GM23248 (cell line): ENCODE results near the gene TRIM21. TPM values are rescaled to one million over a fixed set of nuclear protein-coding genes. Genes with fewer than 3 reads are reported as not detected.
"Not testable (repeated sequence)": the region's sequence is repeated elsewhere in the genome, so short reads cannot be mapped to it uniquely, and the experiment has no call there.

Source experiments
- DNase-seq: peaks from one replicate; pipeline ENCODE4 v3.0.0-alpha.2; 2015
- H2AFZ ChIP-seq: fragments of 200-600 bp; sonication (generic); 2 replicates; pipeline ENCODE4 v1.6.1; 2016; ENCODE audit warnings: antibody characterized with exemption
- H3F3A ChIP-seq: fragments of 200-600 bp; sonication (generic); 2 replicates; pipeline ENCODE4 v1.6.1; 2016; ENCODE audit warnings: mild to moderate bottlenecking, antibody characterized with exemption, mixed run types; ENCODE audit not compliant: insufficient read depth
- H3K27ac ChIP-seq: fragments of 200-600 bp; sonication (generic); 2 replicates; pipeline ENCODE4 v1.5.1; 2016; ENCODE audit warnings: mild to moderate bottlenecking
- H3K27me3 ChIP-seq: fragments of 200-600 bp; sonication (generic); replicated peaks from 2 replicates; pipeline ENCODE4 v1.6.1; 2016; ENCODE audit warnings: mild to moderate bottlenecking; ENCODE audit not compliant: insufficient read depth
- H3K36me3 ChIP-seq: fragments of 200-600 bp; sonication (generic); 2 replicates; pipeline ENCODE4 v1.6.1; 2016; ENCODE audit warnings: low read depth, mild to moderate bottlenecking
- H3K4me1 ChIP-seq: fragments of 200-600 bp; sonication (generic); 2 replicates; pipeline ENCODE4 v1.6.1; 2016; ENCODE audit warnings: mild to moderate bottlenecking; ENCODE audit not compliant: insufficient read depth
- H3K4me2 ChIP-seq: fragments of 200-600 bp; sonication (generic); one replicate; pipeline ENCODE4 v1.6.1; 2016; ENCODE audit warnings: mild to moderate bottlenecking; ENCODE audit not compliant: unreplicated experiment
- H3K4me3 ChIP-seq: fragments of 200-600 bp; sonication (generic); 2 replicates; pipeline ENCODE4 v1.5.1; 2016; ENCODE audit warnings: mild to moderate bottlenecking
- H3K79me2 ChIP-seq: fragments of 200-600 bp; sonication (generic); 2 replicates; pipeline ENCODE4 v1.6.1; 2016; ENCODE audit warnings: mild to moderate bottlenecking; ENCODE audit not compliant: insufficient read depth
- H3K9ac ChIP-seq: fragments of 200-600 bp; sonication (generic); 2 replicates; pipeline ENCODE4 v1.6.1; 2016; ENCODE audit warnings: mild to moderate bottlenecking
- H3K9me2 ChIP-seq: fragments of 200-600 bp; sonication (generic); 2 replicates; pipeline ENCODE4 v1.6.1; 2016; ENCODE audit warnings: mixed run types, mild to moderate bottlenecking, moderate library complexity; ENCODE audit not compliant: insufficient read depth
- H3K9me3 ChIP-seq: fragments of 200-600 bp; sonication (generic); one replicate; pipeline ENCODE4 v1.6.1; 2017; ENCODE audit warnings: low read depth
- H4K20me1 ChIP-seq: fragments of 200-600 bp; sonication (generic); 2 replicates; pipeline ENCODE4 v1.6.0; 2016; ENCODE audit not compliant: insufficient read depth
- EZH2 ChIP-seq: fragments of 200-600 bp; sonication (generic); IDR thresholded peaks from 2 replicates; pipeline ENCODE4 v1.6.1; 2018; ENCODE audit warnings: antibody characterized with exemption, mild to moderate bottlenecking; ENCODE audit not compliant: insufficient read depth, poor library complexity, severe bottlenecking
- EZH2phosphoT487 ChIP-seq: fragments of 200-600 bp; sonication (generic); IDR thresholded peaks from 2 replicates; pipeline ENCODE4 v1.6.1; 2018; ENCODE audit warnings: antibody characterized with exemption, moderate library complexity, mild to moderate bottlenecking, low read depth; ENCODE audit not compliant: insufficient read depth
- WGBS, 2 experiments: methylation state at CpG; one replicate each; pipeline ENCODE4 v1.1.6; 2015 to 2017; ENCODE audit warnings: low lambda C conversion rate in 2 of 2, low coverage in 1 of 2; ENCODE audit errors: missing lambda C conversion rate in 2 of 2; 5-methylcytosine and 5-hydroxymethylcytosine counted together
- in situ Hi-C: fragments of 300-500 bp; cut with MboI; formaldehyde crosslinking; loops from 2 replicates; pipeline ENCODE4 v1.15.0; 2020
- polyA plus RNA-seq: library from polyadenylated mRNA; unstranded; fragments of >200 nt; fragmentation: Nextera tagmentation; extraction: Ambion mirVana; gene quantifications from 2 replicates; pipeline ENCODE4 v1.2.1, GENCODE V29; 2016
- total RNA-seq: library from RNA; depleted of rRNA; stranded (reverse); fragments of >200 nt; shearing (Covaris generic); gene quantifications from 2 replicates; pipeline ENCODE4 v1.2.3, GENCODE V29; 2014; rRNA removed

Gene TRIM21
- total and polyA plus RNA-seq, 2 experiments from 2014 or later = 9.5 to 12.9 TPM

DNA sequence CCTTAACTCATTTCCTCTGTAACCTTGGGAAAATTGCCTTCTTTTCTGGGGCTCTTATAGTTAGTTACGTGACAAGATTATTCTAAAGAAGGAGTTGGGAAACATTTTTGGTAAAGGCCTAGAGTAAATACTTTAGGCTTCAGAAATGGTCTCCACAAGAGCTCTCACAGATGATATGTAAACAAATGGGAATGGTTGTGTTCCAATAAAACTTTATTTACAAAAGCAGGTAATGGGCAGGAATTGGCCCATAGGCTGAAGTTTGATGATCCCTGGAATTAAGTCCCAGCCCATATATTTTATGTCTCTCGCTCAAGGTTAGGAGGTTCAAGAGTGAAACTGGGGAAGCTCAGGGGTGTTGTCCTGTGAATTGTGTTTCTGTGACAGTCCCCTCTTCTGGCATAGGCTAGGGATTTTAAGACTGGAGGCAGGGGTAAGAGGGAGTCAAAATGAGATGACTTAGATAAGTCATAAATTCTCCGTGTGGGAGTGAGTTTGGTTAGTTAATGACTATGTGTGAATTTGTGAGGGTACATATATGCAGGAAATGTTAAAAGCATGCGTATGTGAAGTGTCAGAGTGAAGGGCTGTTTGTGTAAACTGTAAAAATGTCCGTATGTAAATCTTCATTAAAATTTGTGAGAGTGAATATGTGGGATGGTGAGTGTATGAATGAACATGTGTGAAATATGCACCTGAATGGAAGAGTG, 17.9 kb downstream of the TRIM21 start:
- Histone ChIP-seq H3K9me2 (no peaks in the 10 kb centered on the region), H3F3A (no peaks in the 10 kb centered on the region), H3K9me3 (no peaks in the 10 kb centered on the region), H2AFZ (no peak overlapping the region), H3K27me3 (0 out of 2 replicates have a peak, but pooled peaks cover 3% of the 10 kb centered on the region), H3K9ac (no peak overlapping the region), H4K20me1 (no peaks in the 10 kb centered on the region), H3K4me1 (no peaks in the 10 kb centered on the region), H3K27ac (no peak overlapping the region), H3K4me2 (no peak overlapping the region), H3K4me3 (no peak overlapping the region), H3K79me2 (no peaks in the 10 kb centered on the region), H3K36me3 (no peaks in the 10 kb centered on the region)
- no peak for DNase-seq
- in situ Hi-C loops = no loop called here
- TF ChIP-seq EZH2phosphoT487 = no peak
- TF ChIP-seq EZH2 = no peak
- WGBS, 2 experiments = 40 to 49% methylated on average over 5 of the region's 5 CpGs

DNA sequence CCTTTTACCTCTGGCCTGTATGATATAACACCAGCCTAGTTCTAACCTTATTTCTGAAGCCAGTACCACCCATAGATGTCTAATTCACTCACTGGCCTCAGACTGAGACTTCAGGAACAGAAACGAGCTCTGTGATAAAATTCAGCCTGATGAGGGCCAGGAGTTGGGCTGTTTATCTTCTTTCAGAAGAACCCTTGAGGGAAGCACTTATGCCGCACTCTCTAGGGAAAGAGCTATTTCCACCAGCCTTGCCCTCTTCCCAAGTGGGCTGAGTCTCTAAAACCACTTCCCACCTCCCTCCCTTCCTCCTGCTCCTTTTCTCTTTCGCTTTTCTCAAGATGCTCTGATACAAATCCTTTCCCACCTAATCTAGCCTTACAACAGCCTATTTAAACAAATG, 23.3 kb downstream of the TRIM21 start:
- Histone ChIP-seq H3K4me1 (no peaks in the 10 kb centered on the region), H3K9me2 (no peaks in the 10 kb centered on the region), H3K4me2 (no peak overlapping the region), H3K4me3 (no peak overlapping the region), H4K20me1 (no peaks in the 10 kb centered on the region), H3F3A (no peaks in the 10 kb centered on the region), H3K9me3 (no peaks in the 10 kb centered on the region), H3K27me3 (no peaks in the 10 kb centered on the region), H3K27ac (no peak overlapping the region), H2AFZ (no peak overlapping the region), H3K9ac (no peak overlapping the region), H3K79me2 (no peaks in the 10 kb centered on the region), H3K36me3 (no peaks in the 10 kb centered on the region)
- in situ Hi-C loops = no loop called here
- TF ChIP-seq EZH2 = no peak
- no peak for TF ChIP-seq EZH2phosphoT487
- WGBS, 2 experiments = 17 to 22% methylated on average over 3 of the region's 3 CpGs
- no peak for DNase-seq

DNA sequence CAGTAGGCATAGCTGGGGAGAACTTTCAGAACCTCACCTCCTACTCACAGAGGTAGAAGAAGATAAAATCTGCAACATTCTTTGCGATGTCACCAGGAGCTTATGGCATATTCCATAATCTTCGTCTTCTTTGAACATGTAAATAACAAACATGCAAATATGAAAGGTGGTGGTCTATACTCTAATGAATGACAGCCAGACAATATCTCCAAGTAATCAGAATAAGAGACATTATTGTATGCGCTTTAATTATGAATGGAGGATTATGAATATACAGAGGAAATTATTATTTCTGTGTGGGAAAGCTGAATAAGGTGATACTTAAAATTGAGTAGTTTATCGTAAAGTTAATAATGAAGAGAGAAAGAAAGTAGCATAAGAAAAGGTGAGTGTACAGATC, 25.2 kb downstream of the TRIM21 start, which contains the start of gene OR52B4:
TSS of gene OR52B4 (minus strand) at position 101 of the 400 bp plus-strand sequence. CDS start at position 10, 91 bp downstream.
- H3K9ac ChIP-seq = no peak within 1 kb of the TSS
- H3K27me3 ChIP-seq = no peaks in the 10 kb centered on the region
- H3K4me2 ChIP-seq = no peak within 1 kb of the TSS
- H3K4me1 ChIP-seq = no peaks in the 10 kb centered on the region
- H3K9me2 ChIP-seq = no peaks in the 10 kb centered on the region
- H3F3A ChIP-seq = no peaks in the 10 kb centered on the region
- TF ChIP-seq EZH2phosphoT487 (no peak), EZH2 (no peak)
- no peak within 1 kb of the TSS for H3K4me3 ChIP-seq
- H2AFZ ChIP-seq = no peak within 1 kb of the TSS
- H3K9me3 ChIP-seq = no peaks in the 10 kb centered on the region
- no peaks in the 10 kb centered on the region for H3K36me3 ChIP-seq
- H3K79me2 ChIP-seq = no peaks in the 10 kb centered on the region
- no peak for DNase-seq
- no peaks in the 10 kb centered on the region for H4K20me1 ChIP-seq
- 36 to 38% methylated on average over 4 of the region's 4 CpGs for WGBS, 2 experiments
- in situ Hi-C loops = no loop called here
- H3K27ac ChIP-seq = no peak within 1 kb of the TSS

DNA sequence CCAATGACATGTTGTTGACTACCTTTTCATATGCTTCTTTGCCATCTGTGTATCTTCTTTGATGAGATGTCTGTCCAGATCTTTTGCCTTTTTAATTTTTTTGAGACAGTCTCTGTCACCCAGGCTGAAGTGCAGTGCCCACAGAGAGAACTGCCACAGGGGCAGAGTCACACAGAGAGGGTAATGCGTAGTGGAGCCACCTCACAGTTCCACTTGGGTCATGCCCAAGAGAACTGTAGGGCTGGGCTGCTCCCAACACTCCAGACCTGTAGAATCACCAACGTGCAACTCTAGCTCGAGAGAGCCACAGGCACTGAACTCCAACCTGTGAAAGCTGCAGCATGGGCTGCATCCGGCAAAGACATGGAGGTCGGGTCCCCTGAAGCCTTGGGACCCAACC, 45.4 kb downstream of the TRIM21 start:
- H2AFZ ChIP-seq, H3K9me2 ChIP-seq, H3K9ac ChIP-seq, H3K9me3 ChIP-seq, H4K20me1 ChIP-seq, H3K79me2 ChIP-seq, H3K4me1 ChIP-seq, H3K4me2 ChIP-seq, H3K27ac ChIP-seq, DNase-seq, H3F3A ChIP-seq, in situ Hi-C loops, H3K4me3 ChIP-seq, H3K27me3 ChIP-seq, H3K36me3 ChIP-seq: not testable (repeated sequence)
- 22 to 25% methylated on average over 1 to 2 of the region's 5 CpGs for WGBS, 2 experiments

DNA sequence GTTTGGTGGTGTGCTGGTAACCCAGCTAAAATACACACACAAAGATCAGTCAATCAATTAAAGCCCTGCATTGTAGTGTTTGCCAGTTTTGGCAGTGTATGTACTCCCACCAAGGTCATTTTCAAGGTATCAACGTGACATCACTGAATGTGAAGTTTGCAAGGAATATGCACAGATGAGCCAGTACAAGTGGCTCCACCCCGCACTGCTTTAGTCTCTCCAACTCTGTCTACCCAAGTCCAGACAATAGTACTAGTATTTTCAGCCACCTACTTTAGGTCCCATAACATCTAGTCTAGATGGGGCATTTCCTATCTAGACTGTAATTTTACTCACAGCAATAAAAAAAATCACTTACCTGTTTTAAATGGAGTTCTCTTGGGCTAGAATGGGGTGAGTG, 48.1 kb downstream of the TRIM21 start:
- 10 to 19% methylated on average over 2 of the region's 2 CpGs for WGBS, 2 experiments
- in situ Hi-C loops = not testable (repeated sequence)

More for the DNA sequence above, 48.1 kb downstream of the TRIM21 start:
- not testable (repeated sequence) for H3K9me2 ChIP-seq, H3K79me2 ChIP-seq, DNase-seq, H3K4me1 ChIP-seq, H3K4me2 ChIP-seq, H3F3A ChIP-seq, H3K4me3 ChIP-seq, H3K9ac ChIP-seq, H3K9me3 ChIP-seq, H2AFZ ChIP-seq, H3K27me3 ChIP-seq, H3K27ac ChIP-seq, H3K36me3 ChIP-seq, H4K20me1 ChIP-seq

Other genes starting within 250 kb of the TRIM21 start
- not detected in 2 replicates for gene OR52B4, start 25.3 kb downstream of the TRIM21 start, total RNA-seq
- not detected in 2 replicates for gene OR52B4, start 25.3 kb downstream of the TRIM21 start, polyA plus RNA-seq
- gene OR52K2, start 55.6 kb upstream of the TRIM21 start, total RNA-seq = not detected in 2 replicates
- gene OR52K2, start 55.6 kb upstream of the TRIM21 start, polyA plus RNA-seq = not detected in 2 replicates
- gene OR52K1, start 88.9 kb upstream of the TRIM21 start, total RNA-seq = not detected in 2 replicates
- gene OR52K1, start 88.9 kb upstream of the TRIM21 start, polyA plus RNA-seq = not detected in 2 replicates
- gene OR52M1, start 151.5 kb upstream of the TRIM21 start, total RNA-seq = not detected in 2 replicates
- gene OR52M1, start 151.5 kb upstream of the TRIM21 start, polyA plus RNA-seq = not detected in 2 replicates
- gene OR52I2, start 188.0 kb upstream of the TRIM21 start, total RNA-seq = not detected in 2 replicates
- not detected in 2 replicates for gene OR52I2, start 188.0 kb upstream of the TRIM21 start, polyA plus RNA-seq
- gene OR52I1, start 200.3 kb upstream of the TRIM21 start, total RNA-seq = not detected in 2 replicates
- gene OR52I1, start 200.3 kb upstream of the TRIM21 start, polyA plus RNA-seq = not detected in 2 replicates
- 15.2 and 19.2 TPM in 2 replicates for gene TRIM68, start 214.5 kb upstream of the TRIM21 start, total RNA-seq
- gene TRIM68, start 214.5 kb upstream of the TRIM21 start, polyA plus RNA-seq = 5.1 and 5.8 TPM in 2 replicates
- gene OR51D1, start 243.8 kb upstream of the TRIM21 start, total RNA-seq = not detected in 2 replicates
- not detected in 2 replicates for gene OR51D1, start 243.8 kb upstream of the TRIM21 start, polyA plus RNA-seq